HepG2 (cell line): ENCODE measurements around the gene HSPA1B. TPM values are rescaled to one million over a fixed set of nuclear protein-coding genes. Genes with fewer than 3 reads are reported as not detected.

Source experiments
- ATAC-seq: fragments of 200-7000 bp; cut with Tn5 transposase; 3 replicates; pipeline ENCODE4 v1.9.1; 2020; ENCODE audit warnings: mild to moderate bottlenecking, moderate library complexity
- BruUV-seq: library from RNA; stranded (reverse); fragments of 400-500 nt; replicated peaks from 2 replicates; lab custom pipeline; 2021; lab: Mats Ljungman, UMichigan
- CTCF ChIA-PET: fragments of 300-600 bp; formaldehyde crosslinking; extraction: SDS; loops from one replicate; lab custom pipeline; 2021; ENCODE audit warnings: low total read pairs, inconsistent platforms, low intra/inter-chr PET ratio; lab: Yijun Ruan, JAX
- POLR2A ChIA-PET: fragments of 350-600 bp; sonication (Branson Sonifier 250); formaldehyde crosslinking; loops from one replicate; lab custom pipeline; 2020; ENCODE audit warnings: antibody characterized with exemption, inconsistent platforms; lab: Yijun Ruan, JAX
- DNase-seq: peaks from one replicate; pipeline ENCODE4 v3.0.0-alpha.2; 2015; ENCODE audit warnings: low spot score
- FAIRE-seq: peaks from 3 replicates; lab custom pipeline; 2011; peaks lifted over from hg19 to GRCh38; lab: Jason Lieb, UNC
- H2AFZ ChIP-seq: one replicate; pipeline ENCODE4 v1.6.1; 2011; ENCODE audit warnings: low read length, inconsistent platforms
- H3K27ac ChIP-seq: fragments of 300-600 bp; 3 replicates; pipeline ENCODE4 v1.8.0; 2011; ENCODE audit warnings: mixed run types, mild to moderate bottlenecking, mixed read lengths, low read length, inconsistent platforms; ENCODE audit not compliant: insufficient read depth; ENCODE audit errors: extremely low read length
- H3K27me3 ChIP-seq, 2 experiments: fragments of 200-600 bp in 1 of 2; 2 replicates in 1 of 2; 3 replicates in 1 of 2; pipeline versions ENCODE4 v1.6.0 to v1.8.0; 2011; ENCODE audit warnings: low read length in 2 of 2, mild to moderate bottlenecking in 2 of 2, moderate library complexity in 2 of 2, inconsistent platforms in 1 of 2; ENCODE audit not compliant: insufficient read depth in 2 of 2, control insufficient read depth in 1 of 2
- H3K36me3 ChIP-seq, 2 experiments: fragments of 200-600 bp in 1 of 2; replicated peaks in 1 of 2; 2 replicates in 1 of 2; 3 replicates in 1 of 2; pipeline versions ENCODE4 v1.5.1 to v1.8.0; 2011; ENCODE audit warnings: low read length in 2 of 2, inconsistent platforms in 1 of 2; ENCODE audit not compliant: insufficient read depth in 2 of 2, control insufficient read depth in 1 of 2
- H3K4me1 ChIP-seq: 2 replicates; pipeline ENCODE4 v1.5.1; 2012; ENCODE audit warnings: low read length, inconsistent platforms; ENCODE audit not compliant: insufficient read depth
- H3K4me2 ChIP-seq: 2 replicates; pipeline ENCODE4 v1.6.0; 2011; ENCODE audit warnings: low read depth, low read length, inconsistent platforms
- H3K4me3 ChIP-seq, 3 experiments: fragments of 200-600 bp in 1 of 3; sonication (generic), shearing (Covaris generic) in 1 of 3; replicated peaks in 1 of 3; 2 replicates each; pipeline ENCODE4 v1.5.1; 2011 to 2016; ENCODE audit warnings: low read length in 3 of 3, inconsistent platforms in 2 of 3, low read depth in 2 of 3, mild to moderate bottlenecking in 2 of 3, control low read depth in 1 of 3, mixed read lengths in 1 of 3; ENCODE audit not compliant: insufficient read depth in 1 of 3
- H3K79me2 ChIP-seq: one replicate; pipeline ENCODE4 v1.6.1; 2011; ENCODE audit warnings: low read length, inconsistent platforms; ENCODE audit not compliant: insufficient read depth
- H3K9ac ChIP-seq: 2 replicates; pipeline ENCODE4 v1.6.0; 2011; ENCODE audit warnings: mild to moderate bottlenecking, low read depth, low read length, inconsistent platforms; ENCODE audit not compliant: insufficient read depth
- H3K9me3 ChIP-seq: 2 replicates; pipeline ENCODE4 v1.5.1; 2012; ENCODE audit warnings: mild to moderate bottlenecking, low read length
- H4K20me1 ChIP-seq: 2 replicates; pipeline ENCODE4 v1.6.0; 2011; ENCODE audit warnings: inconsistent platforms, mild to moderate bottlenecking, low read length, moderate library complexity; ENCODE audit not compliant: insufficient read depth
- CTCF ChIP-seq: sonication (generic); formaldehyde crosslinking; IDR thresholded peaks from 2 replicates; pipeline ENCODE4 v1.5.0; 2020; ENCODE audit warnings: mild to moderate bottlenecking, missing genetic modification reagents, moderate library complexity
- FOXA1 ChIP-seq, 2 experiments: fragments of 450-650 bp in 1 of 2; sonication (generic) in 1 of 2; formaldehyde crosslinking in 1 of 2; IDR thresholded peaks; 2 replicates each; pipeline versions ENCODE4 v1.4.0 to v1.6.1; 2016 to 2020; ENCODE audit warnings: missing genetic modification reagents in 1 of 2
- HMGA1 ChIP-seq: sonication (generic); formaldehyde crosslinking; conservative IDR thresholded peaks from 2 replicates; pipeline ENCODE4 v1.4.0; 2020; ENCODE audit warnings: missing genetic modification reagents
- IRF2 ChIP-seq: IDR thresholded peaks from 2 replicates; pipeline ENCODE4 v1.6.1; 2018; ENCODE audit warnings: missing genetic modification reagents, missing compliant biosample characterization
- KMT2B ChIP-seq: IDR thresholded peaks from 2 replicates; pipeline ENCODE4 v1.6.1; 2016; ENCODE audit warnings: missing genetic modification reagents, missing compliant biosample characterization
- MEIS1 ChIP-seq: sonication (generic); formaldehyde crosslinking; IDR thresholded peaks from 2 replicates; pipeline ENCODE4 v1.9.0; 2021; ENCODE audit warnings: mild to moderate bottlenecking, missing genetic modification reagents, moderate library complexity, borderline replicate concordance
- SCMH1 ChIP-seq: sonication (generic); formaldehyde crosslinking; IDR thresholded peaks from 2 replicates; pipeline ENCODE4 v1.9.0; 2021; ENCODE audit warnings: missing genetic modification reagents, mild to moderate bottlenecking, borderline replicate concordance
- SIN3B ChIP-seq: fragments of 150-350 bp; IDR thresholded peaks from 2 replicates; pipeline ENCODE4 v1.6.1; 2014; ENCODE audit warnings: low read length
- SMYD3 ChIP-seq: sonication (generic); formaldehyde crosslinking; IDR thresholded peaks from 2 replicates; pipeline ENCODE4 v1.8.1; 2023; ENCODE audit warnings: mild to moderate bottlenecking, missing genetic modification reagents
- STAT5B ChIP-seq: sonication (generic); formaldehyde crosslinking; IDR thresholded peaks from 2 replicates; pipeline ENCODE4 v1.4.0; 2020; ENCODE audit warnings: missing genetic modification reagents
- TBP ChIP-seq: sonication (generic); formaldehyde crosslinking; IDR thresholded peaks from 2 replicates; pipeline ENCODE4 v1.5.0; 2020; ENCODE audit warnings: missing genetic modification reagents
- ZMYM2 ChIP-seq: sonication (generic); formaldehyde crosslinking; IDR thresholded peaks from 2 replicates; pipeline ENCODE4 v1.8.0; 2022; ENCODE audit warnings: mild to moderate bottlenecking, missing genetic modification reagents
- ZNF331 ChIP-seq: sonication (generic); formaldehyde crosslinking; IDR thresholded peaks from 2 replicates; pipeline ENCODE4 v1.4.0; 2020; ENCODE audit warnings: missing genetic modification reagents
- ZNF33B ChIP-seq: sonication (generic); formaldehyde crosslinking; IDR thresholded peaks from 2 replicates; pipeline ENCODE4 v1.5.1; 2020; ENCODE audit warnings: mild to moderate bottlenecking, missing genetic modification reagents
- ZNF354B ChIP-seq: sonication (generic); formaldehyde crosslinking; IDR thresholded peaks from 2 replicates; pipeline ENCODE4 v1.8.0; 2022; ENCODE audit warnings: mild to moderate bottlenecking, missing genetic modification reagents
- ZNF484 ChIP-seq: sonication (generic); formaldehyde crosslinking; IDR thresholded peaks from 2 replicates; pipeline ENCODE4 v1.5.1; 2020; ENCODE audit warnings: mild to moderate bottlenecking, low read depth, missing genetic modification reagents, borderline replicate concordance
- ZNF501 ChIP-seq: sonication (generic); formaldehyde crosslinking; IDR thresholded peaks from 2 replicates; pipeline ENCODE4 v1.5.1; 2020; ENCODE audit warnings: mild to moderate bottlenecking, moderate library complexity, missing genetic modification reagents
- ZNF574 ChIP-seq: sonication (generic); formaldehyde crosslinking; IDR thresholded peaks from 2 replicates; pipeline ENCODE4 v1.4.0; 2020; ENCODE audit warnings: missing genetic modification reagents
- WGBS: methylation state at CpG from one replicate; pipeline ENCODE4 v1.1.6; 2017; ENCODE audit warnings: low lambda C conversion rate; 5-methylcytosine and 5-hydroxymethylcytosine counted together
- in situ Hi-C: cut with HindIII; loops from 2 replicates; pipeline ENCODE4 v1.10.0; 2017; ENCODE audit warnings: low pct_unique_long_range_greater_than_20kb; ENCODE audit not compliant: extremely low pct_ligation_motif_present
- intact Hi-C: fragments of 100-400 bp; cut with micrococcal nuclease; formaldehyde crosslinking; loops from one replicate; pipeline ENCODE4 v1.10.0; 2022; ENCODE audit not compliant: unreplicated experiment
- polyA plus RNA-seq, 8 experiments: library from polyadenylated mRNA; depleted of rRNA in 3 of 8; stranded (reverse) in 7 of 8; unstranded in 1 of 8; fragments of >200 nt; fragmentation: Illumina TruSeq in 4 of 8; extraction: Trizol in 4 of 8; gene quantifications; 2 replicates each; pipeline versions ENCODE4 v1.2.1 to v1.2.3, GENCODE V29; 2011 to 2016; ENCODE audit warnings: low read depth in 4 of 8, missing spikeins in 1 of 8, mixed read lengths in 1 of 8; ENCODE audit not compliant: insufficient read depth in 1 of 8
- total RNA-seq, 5 experiments: library from RNA; depleted of rRNA; stranded (reverse); fragments of >200 nt; fragmentation: Illumina TruSeq; extraction: Trizol; gene quantifications; 2 replicates each; pipeline ENCODE4 v1.2.3, GENCODE V29; 2016; ENCODE audit warnings: low read depth in 1 of 5
- TF ChIP-seq, protein P1 (sequence below): sonication (generic); formaldehyde crosslinking; IDR thresholded peaks from 2 replicates; pipeline ENCODE4 v1.4.0; 2020; ENCODE audit warnings: missing genetic modification reagents

HSPA1B gene
- total and polyA plus RNA-seq, 2 of the 13 experiments (the other 11 are each of a cell fraction or from before 2014, with no cell fraction given), result 26.0 to 186 TPM

DNA sequence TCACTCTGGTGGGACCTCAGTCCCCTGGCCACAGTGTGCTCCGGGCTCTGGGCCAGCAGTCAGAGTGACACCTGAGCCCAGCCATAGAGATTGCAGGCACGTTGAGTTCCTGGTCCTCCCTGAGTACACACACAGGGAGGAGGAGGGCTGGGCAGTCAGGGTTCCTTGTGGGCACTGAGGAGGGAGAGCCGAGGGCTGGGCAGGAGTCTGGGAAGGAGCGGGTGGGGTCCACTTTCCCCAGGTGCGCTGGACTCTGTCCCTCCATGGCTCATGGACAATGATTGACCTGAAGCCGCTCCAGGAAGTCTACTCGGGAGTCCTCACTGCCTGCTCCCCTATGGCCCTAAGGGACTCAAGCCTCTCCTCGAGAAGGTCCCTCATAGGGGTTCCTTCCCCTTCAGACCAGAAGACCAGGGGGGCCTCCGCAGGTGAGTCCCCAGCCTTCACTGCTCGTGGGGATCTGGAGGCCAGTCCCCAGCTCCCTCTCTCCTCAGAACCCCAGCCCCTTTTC is 50.2 kb downstream of the HSPA1B start (continued):
- TF ChIP-seq ZNF331 (CRISPR knock-in tag) (peak; percentile 50), ZMYM2 (no peak), SCMH1 (CRISPR knock-in tag) (no peak), IRF2 (CRISPR knock-in tag) (peak; percentile 19; the same call in 1 of the 2 replicates), MEIS1 (CRISPR knock-in tag) (peak; percentile 95), SIN3B (no peak), FOXA1 (IDR thresholded peaks at IDR 0.05) (no peak), FOXA1 (CRISPR knock-in tag; IDR thresholded peaks at IDR 0.05) (peak; percentile 92)
- TF ChIP-seq, protein P1, sequence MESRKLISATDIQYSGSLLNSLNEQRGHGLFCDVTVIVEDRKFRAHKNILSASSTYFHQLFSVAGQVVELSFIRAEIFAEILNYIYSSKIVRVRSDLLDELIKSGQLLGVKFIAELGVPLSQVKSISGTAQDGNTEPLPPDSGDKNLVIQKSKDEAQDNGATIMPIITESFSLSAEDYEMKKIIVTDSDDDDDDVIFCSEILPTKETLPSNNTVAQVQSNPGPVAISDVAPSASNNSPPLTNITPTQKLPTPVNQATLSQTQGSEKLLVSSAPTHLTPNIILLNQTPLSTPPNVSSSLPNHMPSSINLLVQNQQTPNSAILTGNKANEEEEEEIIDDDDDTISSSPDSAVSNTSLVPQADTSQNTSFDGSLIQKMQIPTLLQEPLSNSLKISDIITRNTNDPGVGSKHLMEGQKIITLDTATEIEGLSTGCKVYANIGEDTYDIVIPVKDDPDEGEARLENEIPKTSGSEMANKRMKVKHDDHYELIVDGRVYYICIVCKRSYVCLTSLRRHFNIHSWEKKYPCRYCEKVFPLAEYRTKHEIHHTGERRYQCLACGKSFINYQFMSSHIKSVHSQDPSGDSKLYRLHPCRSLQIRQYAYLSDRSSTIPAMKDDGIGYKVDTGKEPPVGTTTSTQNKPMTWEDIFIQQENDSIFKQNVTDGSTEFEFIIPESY, result peak; percentile 1; the same call in 1 of the 2 replicates

DNA sequence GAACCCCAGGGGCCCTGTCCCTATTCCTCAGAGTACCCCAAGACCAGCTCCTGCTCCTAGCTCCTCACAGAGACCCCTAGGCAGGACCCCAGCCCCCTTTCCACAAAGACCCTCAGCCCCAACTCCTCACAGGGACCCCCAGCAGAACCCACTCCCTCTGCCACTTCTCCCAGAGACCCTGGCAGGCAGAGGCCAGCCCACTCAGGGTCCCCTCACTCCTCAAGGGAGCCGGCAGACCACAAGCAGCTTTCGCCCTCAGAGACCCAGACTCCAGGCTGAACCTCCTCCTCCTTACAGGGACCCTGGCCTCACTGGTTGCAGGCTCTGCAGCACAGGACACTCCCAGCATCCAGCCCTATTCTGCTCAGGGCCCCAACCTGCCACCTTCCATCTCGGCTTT is 50.7 kb downstream of the HSPA1B start:
- Histone ChIP-seq H4K20me1 (no peaks in the 10 kb centered on the region), H3K79me2 (no peaks in the 10 kb centered on the region), H3K4me3 (peak overlapping the region; percentile 42 to 72 (median 46); a peak in 5 of 6 replicates), H3K27ac (no peak overlapping the region), H2AFZ (no peak overlapping the region), H3K36me3 (peaks cover 19 to 34% of the 10 kb centered on the region in 2 experiments), H3K9me3 (no peaks in the 10 kb centered on the region), H3K9ac (peak overlapping the region; percentile 65), H3K4me2 (peak overlapping the region; percentile 92), H3K27me3 (no peaks in the 10 kb centered on the region), H3K4me1 (peaks cover 41% of the 10 kb centered on the region)
- in situ Hi-C loops, result no loop called here
- DNase-seq (no peak), ATAC-seq (peak; percentile 33), FAIRE-seq (no peak)
- ChIA-PET CTCF (no interaction called here), POLR2A (interaction anchor here (1.1 to 7.2 kb wide), 2 partner anchors 10 to 14 kb away, joined by 3 to 103 read pairs; partner anchors contain the start of gene NEU1)
- 33% methylated on average over 3 of the region's 3 CpGs for WGBS
- intact Hi-C loops, result no loop called here
- BruUV-seq, result no TSS peak
- no peak for TF ChIP-seq ZNF574 (CRISPR knock-in tag)
- TF ChIP-seq ZNF354B (CRISPR knock-in tag), result 0 out of 2 replicates have a peak, but pooled peaks have one; percentile 38
- no peak for TF ChIP-seq SMYD3 (CRISPR knock-in tag)
- TF ChIP-seq STAT5B (CRISPR knock-in tag), result no peak
- 0 out of 2 replicates have a peak, but pooled peaks have one; percentile 1 for TF ChIP-seq ZNF501
- no peak for TF ChIP-seq KMT2B (CRISPR knock-in tag)
- TF ChIP-seq HMGA1 (CRISPR knock-in tag), result no peak
- no peak for TF ChIP-seq TBP (CRISPR knock-in tag)
- no peak for TF ChIP-seq ZNF33B (CRISPR knock-in tag)
- no peak for TF ChIP-seq ZNF484 (CRISPR knock-in tag)
- TF ChIP-seq CTCF, result no peak
